ENCODE results near the gene IFNA6.

The IFNA6 gene

DNA sequence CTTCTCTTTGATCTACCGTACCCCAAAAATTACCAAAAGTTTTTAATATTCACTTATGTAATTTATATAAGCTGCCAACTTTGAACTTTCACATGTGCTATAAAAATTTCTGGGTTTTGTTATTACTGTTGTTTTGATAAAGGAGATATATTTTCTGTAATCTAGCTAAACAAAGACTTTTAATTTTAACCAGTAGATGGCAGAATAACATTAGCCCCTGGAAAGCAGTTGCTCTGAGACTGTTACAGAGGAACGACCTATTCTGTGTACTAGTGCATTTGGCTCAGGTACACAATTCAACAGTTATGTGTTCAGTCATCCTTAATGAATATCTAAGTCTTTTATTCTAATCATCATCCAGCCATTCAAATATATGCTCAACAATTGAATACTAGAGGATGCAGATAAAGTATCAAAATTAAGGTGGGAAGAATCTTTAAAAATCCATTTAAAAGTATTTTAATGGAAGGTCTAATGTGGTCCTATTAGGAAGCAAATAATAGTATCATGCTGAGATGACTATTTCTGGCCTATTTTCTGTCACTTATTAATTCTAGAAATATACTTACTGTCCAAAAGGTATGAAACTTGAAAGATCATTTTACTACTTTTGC lies 24.1 kb downstream of the IFNA6 start:
- DNase-seq = no peak

DNA sequence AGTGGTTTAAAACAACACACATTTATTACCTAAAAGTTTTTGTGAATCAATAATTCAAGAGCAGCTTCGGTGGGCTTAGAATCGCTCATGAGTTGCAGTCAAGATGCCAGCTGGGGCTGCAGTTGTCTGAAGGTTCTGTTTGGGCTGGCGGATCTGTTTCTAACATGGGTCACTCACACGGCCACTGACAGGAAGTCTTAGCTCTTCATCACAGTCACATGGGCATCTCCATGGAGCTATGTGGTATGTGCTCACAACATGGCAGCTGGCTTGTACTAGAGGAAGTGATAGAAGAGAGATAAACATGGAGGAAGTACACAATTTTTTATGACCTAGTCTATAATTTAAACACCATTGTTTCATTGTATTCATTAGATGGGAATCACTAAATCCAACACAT lies 26.6 kb downstream of the IFNA6 start:
- DNase-seq = no peak

DNA sequence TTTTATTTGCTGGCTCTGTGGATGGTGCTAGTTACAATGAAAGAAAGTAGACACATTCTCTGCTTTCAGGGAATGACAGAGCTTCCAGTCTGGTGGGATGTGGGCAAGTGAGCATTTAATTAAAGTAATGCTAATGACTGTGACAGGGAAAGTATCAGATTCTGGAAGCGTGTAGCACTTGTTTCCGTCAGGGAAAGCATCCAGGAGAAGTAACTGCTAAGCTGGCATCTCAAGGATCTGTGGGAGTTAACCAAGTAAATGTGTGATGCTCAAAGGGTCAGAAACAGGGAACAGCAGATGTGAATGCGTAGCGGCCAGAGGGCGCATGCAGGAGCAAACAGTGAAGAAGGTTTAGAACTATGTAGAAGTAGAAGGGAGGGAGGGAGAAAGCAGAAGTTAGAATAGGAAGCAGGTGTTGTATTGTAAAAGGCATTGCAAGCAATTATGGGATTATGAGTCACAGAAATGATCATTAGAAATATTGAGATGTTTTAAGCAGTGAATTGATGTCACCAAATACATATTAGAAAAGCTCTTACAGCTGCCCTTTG lies 27.7 kb downstream of the IFNA6 start:
- DNase-seq = no peak

DNA sequence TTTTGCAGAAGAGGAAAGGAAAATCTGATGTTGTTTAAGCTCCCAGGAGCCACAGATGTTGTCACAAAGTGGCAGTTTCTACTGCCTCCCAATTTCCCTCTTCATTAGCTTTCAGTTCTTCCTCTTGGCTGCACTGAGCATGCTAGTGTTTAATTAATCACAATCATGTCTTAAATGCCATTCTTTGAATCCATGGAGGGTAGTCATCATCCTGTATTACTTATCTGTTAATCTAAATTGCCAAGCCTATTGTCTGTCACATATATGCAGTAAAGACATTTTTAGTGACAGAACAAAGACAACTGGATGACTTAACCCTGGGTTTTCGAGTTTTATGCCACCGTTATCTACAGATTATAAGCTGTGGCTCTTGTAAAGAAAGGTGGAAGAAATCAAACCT lies 30.2 kb downstream of the IFNA6 start:
- DNase-seq = no peak

DNA sequence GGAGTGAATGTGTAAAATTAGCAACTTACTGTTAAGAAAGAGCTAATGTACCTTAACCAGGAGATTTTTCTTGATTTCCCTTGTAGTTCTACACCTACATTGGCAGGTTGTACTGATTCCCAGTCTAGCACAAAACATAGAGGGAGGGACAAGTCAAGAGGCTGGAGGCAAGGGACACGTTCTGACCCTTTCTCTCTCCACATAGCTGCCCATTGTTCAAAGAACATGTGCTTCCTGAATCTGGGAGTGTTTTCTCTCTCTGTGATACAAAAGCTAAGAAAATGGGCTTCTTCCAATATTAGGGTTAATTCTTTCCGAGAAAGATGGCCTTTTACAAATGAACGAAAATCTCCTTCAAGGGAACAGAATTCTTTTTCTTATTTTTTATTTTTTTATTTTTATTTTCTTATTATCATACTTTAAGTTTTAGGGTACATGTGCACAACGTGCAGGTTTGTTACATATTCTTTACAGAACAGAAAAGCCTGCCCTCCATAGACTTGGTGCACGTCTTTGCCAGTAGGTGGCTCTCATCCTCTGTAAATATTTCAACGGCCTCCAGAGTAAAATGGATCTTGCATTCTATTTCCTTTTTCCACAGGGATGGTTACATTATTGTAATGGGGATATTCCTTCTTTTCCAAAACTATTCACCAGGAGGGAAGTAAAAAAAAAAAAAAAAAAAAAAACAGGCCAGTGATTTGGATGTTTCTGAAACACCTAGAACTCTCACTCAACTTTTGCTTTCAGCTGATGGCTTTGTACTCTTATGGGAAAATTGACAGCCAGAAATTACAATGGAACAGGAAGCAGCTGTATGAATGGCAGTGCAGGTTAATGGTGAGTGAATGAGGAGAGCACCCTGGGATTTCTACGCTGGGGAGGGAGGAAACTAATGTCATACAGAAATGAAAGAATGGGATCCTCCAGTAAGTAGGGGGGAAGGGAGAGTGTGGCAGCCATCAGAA lies 32.4 kb downstream of the IFNA6 start:
- DNase-seq = no peak

DNA sequence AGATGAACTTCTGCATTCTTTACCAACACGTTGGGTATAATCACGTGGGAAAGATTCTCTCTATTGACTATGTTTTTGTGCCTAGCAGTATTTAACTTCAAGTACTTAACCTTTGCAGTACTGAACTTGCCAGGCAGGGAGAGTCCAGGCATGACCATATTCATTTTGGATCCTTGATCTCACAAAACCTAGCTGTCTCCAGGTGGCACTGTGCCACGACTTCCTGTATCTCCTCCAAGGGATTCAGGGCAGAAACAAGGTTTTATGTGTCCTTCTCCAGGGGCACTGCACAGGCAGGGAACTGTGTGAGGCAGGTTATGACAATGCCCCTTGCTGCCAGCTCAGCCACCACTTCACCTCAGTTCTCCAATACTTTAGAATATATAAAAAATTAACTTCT lies 33.8 kb downstream of the IFNA6 start:
- no peak for DNase-seq

DNA sequence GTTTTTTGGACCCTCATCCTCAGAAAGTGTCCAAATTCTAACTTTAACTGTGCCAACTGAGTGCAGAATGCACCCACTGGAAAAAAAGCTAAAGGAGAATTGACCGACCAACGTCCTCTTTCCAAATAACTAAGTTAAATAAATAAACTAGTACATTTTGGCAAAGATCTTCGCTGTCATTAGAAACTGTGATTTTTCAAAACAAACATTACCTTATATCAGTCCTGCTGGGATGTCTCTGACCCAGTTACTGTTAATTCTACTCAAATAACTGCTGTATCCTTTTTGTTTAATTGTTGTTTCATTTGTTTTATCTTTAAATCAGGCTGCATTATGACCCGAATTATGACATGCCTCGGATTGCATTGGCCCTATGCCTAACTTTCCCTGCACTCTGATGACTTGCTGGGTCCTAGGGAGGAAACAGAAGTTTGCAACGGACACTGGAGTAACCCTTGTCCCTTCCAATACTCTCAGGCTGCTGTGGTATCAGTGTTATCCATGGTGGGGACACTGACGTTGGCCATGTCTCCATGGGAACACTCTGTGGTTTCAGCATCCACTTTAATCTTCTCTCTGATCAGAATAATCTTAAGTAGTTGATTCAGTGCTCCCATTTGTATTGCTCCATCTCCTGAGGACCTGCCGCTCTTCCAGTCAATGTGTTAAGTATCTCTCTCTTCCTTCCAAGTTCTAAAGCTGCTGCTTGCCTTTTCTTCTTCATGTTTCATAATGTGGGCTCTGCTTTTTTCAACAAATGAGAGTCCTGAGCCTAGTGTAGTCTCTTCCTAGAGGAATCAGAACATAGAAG lies 34.5 kb downstream of the IFNA6 start:
- DNase-seq = no peak

DNA sequence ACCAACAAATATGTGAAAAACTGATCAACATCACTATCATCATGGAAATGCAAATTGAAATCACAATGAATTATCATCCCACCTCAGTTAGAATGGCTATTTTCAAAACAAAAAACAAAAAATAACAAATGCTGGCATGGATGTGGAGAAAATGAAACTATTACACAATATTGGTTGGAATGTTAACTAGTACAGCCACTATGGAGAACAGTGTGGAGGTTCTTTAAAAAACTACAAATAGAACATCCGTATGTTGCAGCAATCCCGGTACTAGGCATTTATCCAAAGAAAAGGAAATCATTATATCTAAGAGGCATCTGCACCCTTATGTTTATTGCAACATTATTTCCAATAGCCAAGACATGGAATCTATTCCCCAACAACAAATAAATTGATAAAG lies 36.5 kb downstream of the IFNA6 start:
- no peak for DNase-seq

DNA sequence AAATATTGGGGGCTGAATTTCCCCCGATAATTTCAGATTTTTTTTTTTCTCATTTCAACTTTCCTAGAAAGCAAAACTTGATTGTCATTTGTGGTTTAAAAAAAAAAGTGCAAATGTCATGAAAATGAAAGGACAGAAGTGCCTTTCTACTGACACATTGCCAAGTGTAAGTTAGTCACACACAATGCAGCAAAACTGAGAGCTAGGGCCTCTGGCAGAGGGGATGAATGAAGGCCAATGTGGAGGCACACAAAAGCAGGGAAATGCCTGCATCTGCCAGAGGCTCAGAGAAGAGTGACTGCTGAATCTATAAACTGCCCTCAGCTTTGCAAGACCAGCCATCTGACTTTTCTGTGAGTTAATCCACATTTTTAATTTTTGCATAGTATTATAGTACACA lies 38.8 kb downstream of the IFNA6 start:
- no peak for DNase-seq

DNA sequence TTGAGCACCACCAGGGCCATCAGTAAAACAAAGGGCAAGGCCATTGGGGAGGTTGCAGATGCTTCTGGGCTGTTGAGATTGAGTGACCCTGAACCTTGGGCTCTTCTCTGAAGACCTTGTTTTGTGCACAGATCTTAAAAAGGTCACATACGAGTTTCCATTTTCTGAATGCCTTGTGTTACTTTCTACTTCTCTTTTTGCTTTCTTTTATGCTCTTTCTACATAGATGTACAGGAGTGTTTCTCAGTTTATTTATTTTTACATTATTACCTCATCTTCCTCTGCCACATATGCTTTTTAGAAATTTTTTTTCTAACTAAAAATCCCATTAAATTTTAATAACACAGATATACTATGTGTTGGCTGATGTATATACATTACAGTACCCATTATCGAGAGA lies 45.5 kb downstream of the IFNA6 start, which contains the start of gene IFNA5:
Gene IFNA5, minus strand, starts transcription at position 101 of the 400 bp plus-strand sequence. Its CDS starts 57 bp downstream, at position 44.
- DNase-seq = no peak
